Measurements from ENCODE around the gene MYBPHL.

MYBPHL gene

DNA sequence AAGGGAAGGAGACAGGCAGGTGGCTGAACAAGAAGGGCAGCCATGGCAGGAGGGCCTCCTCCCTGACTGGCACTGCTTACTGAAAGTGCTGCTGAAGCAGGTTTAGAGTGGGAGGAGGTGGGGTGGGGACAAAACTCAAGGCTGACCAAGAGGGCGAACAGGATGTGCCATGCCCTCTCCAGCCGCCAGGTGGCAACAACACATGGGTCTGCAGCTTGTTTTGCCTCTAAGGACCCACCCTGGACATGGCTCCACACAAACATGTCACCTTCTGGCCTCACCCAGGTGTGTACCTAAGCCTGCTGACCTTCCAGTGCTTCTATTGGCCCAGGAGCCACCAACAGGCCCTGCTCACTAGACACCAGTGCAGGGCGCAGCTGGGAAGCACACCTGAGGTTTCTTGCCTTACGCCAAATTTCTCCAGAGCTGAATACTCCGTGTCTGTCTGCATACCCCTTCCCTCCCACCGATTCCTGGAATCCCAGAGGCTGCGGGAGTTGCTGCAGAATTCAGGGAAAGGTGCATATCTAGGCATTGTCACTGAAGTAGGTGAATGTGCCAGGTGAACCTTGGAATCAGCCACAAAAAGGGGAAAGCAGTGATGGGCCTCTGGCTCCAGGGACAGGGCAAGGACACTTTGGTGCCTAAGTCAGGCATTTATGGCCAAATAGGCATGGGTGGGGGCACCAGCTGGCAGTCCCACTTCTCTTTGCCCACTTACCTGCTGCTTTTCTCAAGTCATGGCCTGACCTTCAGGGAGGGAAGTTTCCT is 29.2 kb downstream of the MYBPHL start:
- DNase-seq: peak; percentile 76

DNA sequence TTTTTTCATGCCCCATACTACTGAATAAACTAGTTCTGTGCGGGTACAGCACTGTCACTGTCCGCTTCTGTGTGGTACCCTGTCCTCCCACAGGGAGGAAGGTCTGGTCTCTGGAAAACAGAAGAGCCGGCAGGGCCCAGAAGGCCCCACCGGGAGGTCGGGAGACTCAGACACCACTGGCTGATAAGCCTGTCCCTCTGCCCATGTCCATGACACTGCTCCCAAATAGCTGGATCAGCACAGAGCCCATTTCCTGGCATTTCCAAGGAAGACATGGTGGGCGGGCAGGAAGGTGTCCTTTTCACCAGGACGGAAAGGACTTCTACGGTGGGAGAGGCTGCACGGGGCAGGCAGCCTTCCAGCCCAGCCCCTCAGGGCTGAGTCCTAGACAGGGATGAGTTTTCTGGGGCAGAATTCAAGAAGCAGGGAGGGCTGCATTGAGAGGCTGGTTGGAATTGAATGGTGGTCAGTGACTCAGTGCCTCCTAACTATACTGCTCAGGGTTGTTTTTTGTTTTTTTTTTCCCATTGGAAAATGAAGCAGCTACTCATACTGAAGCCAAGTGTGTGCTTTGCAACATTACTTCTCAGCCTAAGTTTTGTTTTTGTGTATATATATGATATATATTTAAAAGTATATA is 31.0 kb downstream of the MYBPHL start:
- no peak for DNase-seq

- no peak for DNase-seq
Measured at GRCh38 chr1:109274533-109275476, 32.0 kb downstream of the MYBPHL start.

DNA sequence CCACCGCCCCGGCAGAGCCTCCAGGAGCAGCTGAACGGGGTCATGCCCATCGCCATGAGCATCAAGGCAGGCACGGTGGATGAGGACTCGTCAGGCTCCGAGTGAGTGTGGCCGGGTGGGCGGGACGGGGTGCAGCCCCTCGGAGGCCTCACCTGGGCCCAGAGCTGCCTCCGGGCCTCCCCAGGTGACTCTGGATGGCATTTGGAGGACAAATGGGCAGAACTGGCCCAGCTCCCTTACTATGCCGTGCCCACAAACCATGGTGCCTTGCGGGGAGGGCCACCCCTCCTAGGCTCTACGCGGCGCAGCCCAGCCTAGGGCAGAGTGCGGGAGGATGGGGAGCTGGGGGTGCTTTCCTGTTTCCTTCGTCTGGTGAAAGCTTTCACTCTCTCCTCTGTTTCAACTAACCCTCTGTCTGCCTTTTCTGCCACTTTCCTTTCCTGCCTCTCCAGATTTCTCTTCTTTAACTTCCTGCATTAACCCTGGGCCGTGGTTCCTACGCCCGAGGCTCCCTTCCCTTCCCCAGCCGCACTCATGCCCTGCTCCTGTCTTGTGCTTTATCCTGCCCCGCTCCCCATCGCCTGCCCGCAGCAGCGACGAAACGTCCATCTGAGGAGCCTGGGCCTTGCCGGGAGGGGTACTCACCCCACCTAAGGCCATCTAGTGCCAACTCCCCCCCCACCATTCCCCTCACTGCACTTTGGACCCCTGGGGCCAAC is 33.1 kb downstream of the MYBPHL start:
- DNase-seq: no peak

- no peak for DNase-seq
Measured at GRCh38 chr1:109272831-109273547, 33.8 kb downstream of the MYBPHL start.

DNA sequence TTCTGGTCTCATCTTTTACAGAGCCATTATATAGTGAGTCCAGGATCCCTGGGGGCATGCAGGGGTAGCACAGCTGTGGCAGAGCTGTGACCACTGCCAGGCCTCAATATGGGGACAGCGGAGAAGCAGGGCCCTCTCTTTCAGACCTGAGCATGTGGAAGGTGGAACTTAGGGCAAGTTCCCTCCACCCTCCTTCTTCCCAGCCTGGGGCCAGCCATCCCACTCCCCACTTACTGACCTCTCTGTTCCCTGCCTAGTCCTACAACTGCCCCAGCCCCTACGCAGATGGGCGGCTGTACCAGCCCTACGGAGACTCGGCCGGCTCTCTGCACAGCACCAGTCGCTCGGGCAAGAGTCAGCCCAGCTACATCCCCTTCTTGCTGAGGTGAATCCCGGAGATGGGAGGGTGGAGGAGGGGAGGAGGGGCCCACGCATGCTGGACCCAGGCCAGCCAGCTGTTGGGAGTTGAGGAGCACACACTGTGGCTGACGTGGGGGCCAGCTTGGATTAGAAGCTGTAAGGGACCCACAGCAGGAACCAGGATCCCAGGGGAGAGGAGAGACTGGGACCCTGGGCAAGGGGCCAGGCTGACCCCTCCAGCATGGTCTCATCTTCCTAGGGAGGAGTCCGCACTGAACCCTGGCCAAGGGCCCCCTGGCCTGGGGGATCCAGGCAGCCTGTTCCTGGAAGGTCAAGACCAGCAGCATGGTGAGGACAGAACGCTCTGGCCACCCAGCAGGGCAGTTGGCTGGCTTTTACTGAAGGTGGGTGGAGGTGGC is 34.6 kb downstream of the MYBPHL start:
- no peak for DNase-seq

GRCh38 chr1:109271458-109271857 is 35.4 kb downstream of the MYBPHL start:
- DNase-seq: no peak

DNA sequence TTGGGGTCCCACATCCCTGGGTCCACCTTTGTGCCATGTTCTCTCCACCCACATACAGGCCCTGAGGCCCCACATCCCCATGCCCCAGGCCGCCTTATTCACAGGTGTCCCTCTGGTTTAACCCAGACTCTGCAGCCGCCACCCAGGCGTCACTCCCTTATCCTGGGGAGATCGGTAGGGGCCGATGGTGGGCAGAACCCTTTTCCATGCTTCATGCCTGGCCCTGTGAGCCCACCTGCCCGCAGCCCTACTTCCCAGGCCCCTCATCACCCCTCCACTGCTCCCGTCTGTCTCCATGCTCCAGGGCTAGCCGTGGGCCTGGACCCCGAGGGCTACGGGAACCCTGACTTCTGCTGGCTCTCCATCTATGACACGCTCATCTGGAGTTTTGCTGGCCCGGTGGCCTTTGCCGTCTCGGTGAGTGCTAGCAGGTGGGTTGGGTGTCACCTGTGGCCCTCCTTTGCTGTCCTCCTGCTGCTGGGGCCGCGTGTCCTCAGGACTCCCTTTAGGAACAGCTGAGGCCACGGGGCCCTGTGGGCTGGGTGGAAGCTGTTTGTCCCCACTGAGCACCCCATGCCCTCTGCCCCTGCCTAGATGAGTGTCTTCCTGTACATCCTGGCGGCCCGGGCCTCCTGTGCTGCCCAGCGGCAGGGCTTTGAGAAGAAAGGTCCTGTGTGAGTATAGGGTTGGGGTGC is 36.0 kb downstream of the MYBPHL start:
- no peak for DNase-seq

DNA sequence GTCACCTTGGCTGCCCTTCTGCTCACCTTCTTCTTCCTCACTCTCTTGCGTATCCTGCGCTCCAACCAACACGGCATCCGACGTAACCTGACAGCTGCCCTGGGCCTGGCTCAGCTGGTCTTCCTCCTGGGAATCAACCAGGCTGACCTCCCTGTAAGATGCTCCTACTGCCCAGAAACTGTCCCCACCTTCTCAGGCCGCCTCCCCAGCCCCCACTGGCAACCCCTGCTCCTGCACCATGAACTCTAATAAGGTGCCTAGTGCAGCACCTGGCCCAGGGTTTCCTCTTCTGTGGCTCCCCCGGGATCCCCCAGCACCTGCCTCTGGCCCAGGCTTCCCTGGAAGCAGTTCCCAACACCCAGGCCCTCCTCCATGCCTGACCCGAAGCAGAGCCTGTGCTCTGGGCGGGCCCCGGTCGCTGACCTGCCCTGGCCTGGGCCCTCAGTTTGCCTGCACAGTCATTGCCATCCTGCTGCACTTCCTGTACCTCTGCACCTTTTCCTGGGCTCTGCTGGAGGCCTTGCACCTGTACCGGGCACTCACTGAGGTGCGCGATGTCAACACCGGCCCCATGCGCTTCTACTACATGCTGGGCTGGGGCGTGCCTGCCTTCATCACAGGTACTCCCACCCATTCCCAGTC is 36.7 kb downstream of the MYBPHL start:
- DNase-seq: no peak

DNA sequence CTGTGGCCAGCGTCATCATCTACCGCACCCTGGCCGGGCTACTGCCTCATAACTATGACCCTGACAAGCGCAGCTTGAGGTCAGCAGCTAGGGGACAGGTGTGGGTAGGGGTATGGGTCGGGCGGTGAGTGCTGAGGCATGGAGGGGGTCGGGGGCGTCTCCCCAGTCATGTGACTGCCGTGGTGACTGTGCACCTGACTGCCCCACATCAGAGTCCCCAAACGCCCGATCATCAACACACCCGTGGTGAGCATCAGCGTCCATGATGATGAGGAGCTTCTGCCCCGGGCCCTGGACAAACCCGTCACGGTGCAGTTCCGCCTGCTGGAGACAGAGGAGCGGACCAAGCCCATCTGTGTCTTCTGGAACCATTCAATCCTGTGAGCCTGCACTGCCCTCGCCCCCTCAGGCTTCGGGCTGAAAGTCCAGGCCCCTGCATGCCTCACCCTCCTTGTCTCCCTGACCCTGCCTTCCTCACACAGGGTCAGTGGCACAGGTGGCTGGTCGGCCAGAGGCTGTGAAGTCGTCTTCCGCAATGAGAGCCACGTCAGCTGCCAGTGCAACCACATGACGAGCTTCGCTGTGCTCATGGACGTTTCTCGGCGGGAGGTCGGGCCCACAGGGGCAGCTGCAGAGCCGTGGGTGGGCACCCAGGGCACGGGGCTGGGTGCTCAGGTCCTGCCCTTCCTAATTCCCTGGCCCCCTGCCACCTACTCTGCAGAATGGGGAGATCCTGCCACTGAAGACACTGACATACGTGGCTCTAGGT is 37.4 kb downstream of the MYBPHL start:
- DNase-seq: no peak

DNA sequence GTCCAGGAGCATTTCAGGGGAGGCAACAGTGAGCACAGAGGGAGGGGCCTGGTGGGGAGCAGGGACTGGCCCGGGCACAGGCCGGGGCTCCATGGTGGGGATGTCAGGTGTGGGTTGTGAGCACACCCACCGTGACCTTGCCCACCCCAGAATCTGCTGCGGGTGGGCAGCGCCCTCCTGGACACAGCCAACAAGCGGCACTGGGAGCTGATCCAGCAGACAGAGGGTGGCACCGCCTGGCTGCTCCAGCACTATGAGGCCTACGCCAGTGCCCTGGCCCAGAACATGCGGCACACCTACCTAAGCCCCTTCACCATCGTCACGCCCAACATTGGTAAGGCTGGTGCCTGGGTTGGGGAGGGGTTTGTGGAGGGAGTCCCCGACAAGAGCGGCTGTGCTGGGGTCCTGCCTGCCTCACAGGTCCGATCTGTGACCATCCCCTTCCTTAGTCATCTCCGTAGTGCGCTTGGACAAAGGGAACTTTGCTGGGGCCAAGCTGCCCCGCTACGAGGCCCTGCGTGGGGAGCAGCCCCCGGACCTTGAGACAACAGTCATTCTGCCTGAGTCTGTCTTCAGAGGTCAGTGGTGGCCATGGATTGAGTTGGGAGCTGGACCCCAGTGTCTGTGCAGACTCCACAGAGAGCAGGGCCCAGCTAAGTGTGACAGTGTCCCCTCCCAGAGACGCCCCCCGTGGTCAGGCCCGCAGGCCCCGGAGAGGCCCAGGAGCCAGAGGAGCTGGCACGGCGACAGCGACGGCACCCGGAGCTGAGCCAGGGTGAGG is 38.2 kb downstream of the MYBPHL start:
- DNase-seq: no peak

DNA sequence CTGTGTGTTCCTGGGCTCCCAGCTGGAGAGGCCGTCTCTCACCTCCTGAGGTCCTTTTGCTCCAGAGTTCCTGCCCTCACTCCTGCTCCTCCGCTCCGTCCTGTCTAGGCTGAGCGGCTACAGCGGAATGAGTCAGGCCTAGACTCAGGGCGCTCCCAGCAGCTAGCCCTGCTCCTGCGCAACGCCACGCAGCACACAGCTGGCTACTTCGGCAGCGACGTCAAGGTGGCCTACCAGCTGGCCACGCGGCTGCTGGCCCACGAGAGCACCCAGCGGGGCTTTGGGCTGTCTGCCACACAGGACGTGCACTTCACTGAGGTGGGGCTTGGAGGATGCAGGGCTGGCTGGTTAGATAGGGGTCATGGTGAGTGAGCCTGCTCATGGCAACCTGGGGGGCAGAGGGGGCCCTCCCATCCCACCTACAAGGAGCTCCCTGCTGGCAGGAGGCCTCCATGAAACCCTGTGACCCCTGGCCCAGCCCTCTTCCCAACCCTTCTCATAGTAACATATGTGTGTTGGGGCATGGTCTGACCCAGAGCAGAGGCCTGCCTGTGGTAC is 39.0 kb downstream of the MYBPHL start:
- DNase-seq: no peak

- DNase-seq: no peak
Measured at GRCh38 chr1:109266965-109267364, 39.8 kb downstream of the MYBPHL start.

DNA sequence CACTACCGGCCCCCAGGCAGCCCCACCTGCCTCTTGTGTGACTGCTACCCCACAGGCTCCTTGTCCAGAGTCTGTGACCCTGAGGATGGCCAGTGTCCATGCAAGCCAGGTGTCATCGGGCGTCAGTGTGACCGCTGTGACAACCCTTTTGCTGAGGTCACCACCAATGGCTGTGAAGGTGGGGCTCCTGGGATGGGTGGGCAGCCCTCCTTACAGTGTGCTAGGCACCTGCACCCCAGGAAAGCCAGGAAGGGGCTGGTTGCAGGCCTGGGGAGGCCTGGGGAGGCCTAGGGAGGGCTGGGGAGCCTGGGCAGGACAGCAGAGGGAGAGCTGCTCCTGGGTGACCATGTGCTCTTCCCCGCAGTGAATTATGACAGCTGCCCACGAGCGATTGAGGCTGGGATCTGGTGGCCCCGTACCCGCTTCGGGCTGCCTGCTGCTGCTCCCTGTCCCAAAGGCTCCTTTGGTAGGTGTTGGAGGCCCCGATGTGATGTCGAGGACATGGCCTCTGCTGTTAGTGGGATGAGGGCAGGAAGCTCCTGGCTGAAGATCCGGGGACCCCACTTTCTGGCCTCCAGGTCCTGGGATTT is 41.0 kb downstream of the MYBPHL start:
- DNase-seq: no peak

GRCh38 chr1:109265016-109265415 is 41.8 kb downstream of the MYBPHL start:
- DNase-seq: no peak

DNA sequence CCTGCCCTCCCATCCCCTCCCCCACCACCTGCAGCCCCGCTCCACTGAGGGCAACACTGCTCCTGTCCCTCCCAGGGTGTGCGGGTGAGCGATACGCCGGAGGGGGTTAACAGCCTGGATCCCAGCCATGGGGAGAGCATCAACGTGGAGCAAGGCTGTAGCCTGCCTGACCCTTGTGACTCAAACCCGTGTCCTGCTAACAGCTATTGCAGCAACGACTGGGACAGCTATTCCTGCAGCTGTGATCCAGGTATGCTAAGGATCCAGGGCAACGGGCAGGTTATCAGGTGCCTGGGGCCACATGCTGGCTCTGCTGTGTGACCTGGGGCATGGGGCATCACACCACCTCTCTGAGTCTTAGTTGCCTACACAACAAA is 42.4 kb downstream of the MYBPHL start:
- no peak for DNase-seq

DNA sequence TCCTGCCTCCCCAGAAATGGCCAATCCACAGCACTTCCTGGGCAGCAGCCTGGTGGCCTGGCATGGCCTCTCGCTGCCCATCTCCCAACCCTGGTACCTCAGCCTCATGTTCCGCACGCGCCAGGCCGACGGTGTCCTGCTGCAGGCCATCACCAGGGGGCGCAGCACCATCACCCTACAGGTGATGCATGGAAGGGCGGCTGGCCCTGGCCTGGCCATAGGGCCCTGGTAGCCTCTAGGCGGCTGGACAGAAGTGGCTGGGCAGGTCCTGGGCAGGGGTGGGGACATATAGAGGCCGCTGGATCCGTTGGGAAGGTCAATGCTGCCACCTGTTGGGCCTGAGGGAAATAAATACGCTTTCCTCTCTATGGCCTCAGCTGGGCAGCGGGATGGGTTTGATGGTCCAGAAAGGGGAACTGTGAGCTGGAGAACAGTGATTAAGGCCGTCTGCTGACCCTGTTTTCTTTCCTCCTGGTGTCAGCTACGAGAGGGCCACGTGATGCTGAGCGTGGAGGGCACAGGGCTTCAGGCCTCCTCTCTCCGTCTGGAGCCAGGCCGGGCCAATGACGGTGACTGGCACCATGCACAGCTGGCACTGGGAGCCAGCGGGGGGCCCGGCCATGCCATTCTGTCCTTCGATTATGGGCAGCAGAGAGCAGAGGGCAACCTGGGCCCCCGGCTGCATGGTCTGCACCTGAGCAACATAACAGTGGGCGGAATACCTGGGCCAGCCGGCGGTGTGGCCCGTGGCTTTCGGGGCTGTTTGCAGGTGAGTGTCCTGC is 43.0 kb downstream of the MYBPHL start:
- peak; percentile 78 for DNase-seq
